ENCODE measurements around the gene POU2F1.

- TF ChIP-seq, protein P1, sequence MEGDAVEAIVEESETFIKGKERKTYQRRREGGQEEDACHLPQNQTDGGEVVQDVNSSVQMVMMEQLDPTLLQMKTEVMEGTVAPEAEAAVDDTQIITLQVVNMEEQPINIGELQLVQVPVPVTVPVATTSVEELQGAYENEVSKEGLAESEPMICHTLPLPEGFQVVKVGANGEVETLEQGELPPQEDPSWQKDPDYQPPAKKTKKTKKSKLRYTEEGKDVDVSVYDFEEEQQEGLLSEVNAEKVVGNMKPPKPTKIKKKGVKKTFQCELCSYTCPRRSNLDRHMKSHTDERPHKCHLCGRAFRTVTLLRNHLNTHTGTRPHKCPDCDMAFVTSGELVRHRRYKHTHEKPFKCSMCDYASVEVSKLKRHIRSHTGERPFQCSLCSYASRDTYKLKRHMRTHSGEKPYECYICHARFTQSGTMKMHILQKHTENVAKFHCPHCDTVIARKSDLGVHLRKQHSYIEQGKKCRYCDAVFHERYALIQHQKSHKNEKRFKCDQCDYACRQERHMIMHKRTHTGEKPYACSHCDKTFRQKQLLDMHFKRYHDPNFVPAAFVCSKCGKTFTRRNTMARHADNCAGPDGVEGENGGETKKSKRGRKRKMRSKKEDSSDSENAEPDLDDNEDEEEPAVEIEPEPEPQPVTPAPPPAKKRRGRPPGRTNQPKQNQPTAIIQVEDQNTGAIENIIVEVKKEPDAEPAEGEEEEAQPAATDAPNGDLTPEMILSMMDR (conservative IDR thresholded peaks at IDR 0.05; ENCODE audit: low read depth, low read length) = no peak
- TF ChIP-seq EZH2 (IDR thresholded peaks at IDR 0.05; ENCODE audit: borderline replicate concordance, low read depth, low read length, poor library complexity, severe bottlenecking) = no peak
These were observed 234.5 kb downstream of the POU2F1 start for GRCh38 chr1:167454894-167455785.
